SW 1271 (cell line): ENCODE measurements around the gene ATP8B1.
"Not testable (repeated sequence)": the region's sequence is repeated elsewhere in the genome, so short reads cannot be mapped to it uniquely, and the experiment has no call there.

ENCODE experiments used
- DNase-seq, 2 experiments: peaks; one replicate each; lab custom pipeline; 2025; lab: John Stamatoyannopoulos, UW

Gene ATP8B1

DNA sequence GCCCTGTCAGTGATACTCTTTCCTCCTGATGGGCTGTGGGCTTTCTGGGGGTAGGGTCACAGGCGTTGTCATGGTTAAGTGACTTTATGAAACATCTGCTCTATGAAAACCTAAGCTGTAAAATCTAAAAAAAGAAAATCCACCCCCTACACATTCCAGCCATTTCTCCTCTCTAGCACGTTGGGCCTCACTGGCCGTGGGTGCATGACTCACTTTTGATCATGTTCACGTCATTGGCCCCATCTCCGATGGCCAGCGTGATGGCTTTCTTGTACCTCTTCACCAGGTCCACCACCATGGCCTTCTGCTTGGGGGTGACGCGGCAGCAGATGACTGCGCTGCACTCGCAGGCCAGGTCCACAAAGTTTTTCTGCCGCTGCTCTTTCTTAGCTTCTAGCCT is 142.2 kb downstream of the ATP8B1 start:
- no peak for DNase-seq

DNA sequence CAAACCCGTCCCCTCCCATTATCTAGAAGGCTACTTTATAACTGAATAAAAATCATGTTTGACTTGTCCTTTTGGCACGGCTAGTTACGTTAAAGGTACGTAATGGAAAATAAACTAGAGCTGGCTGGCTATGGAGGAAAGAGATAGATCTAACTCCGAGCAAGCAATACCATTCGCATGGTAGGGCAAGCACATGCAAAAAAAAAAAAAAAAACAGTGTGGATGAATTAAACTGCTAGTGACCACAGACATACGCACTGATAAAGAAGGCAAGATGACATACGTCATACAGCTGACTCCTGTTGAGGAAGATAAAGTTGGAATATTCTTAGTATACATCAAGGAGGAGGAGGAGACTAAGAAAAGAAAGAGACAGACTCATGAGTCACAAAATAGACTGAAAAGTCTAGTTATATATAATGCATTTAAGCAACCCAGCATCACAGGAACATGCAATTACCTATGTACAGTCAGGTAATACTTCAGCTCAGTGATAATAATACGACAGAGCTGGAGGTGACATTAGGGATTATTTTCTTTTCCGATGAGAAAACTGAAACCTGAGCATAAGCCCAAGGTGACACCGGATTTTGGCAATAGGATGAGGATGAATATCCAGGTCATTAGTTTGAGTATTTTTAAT is 143.5 kb downstream of the ATP8B1 start:
- no peak for DNase-seq

DNA sequence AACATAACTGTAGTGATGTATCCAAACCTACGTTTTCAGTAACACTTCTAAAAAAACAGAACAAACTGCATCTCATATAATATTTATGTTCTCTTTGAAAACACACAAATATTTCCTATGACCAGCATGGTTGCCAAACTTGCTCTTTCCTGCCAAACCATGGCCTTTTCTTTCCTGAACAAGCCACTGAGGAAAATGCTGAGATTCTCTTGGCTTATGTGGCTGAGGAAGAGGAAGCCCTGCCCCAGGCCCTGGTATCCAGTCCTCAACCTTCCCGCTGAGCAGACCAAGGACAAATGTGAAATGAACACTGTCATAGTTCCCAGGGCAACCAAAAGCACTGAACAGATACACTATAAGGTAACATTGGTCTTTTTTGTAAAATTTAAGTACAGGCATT is 145.6 kb downstream of the ATP8B1 start:
- DNase-seq = no peak

DNA sequence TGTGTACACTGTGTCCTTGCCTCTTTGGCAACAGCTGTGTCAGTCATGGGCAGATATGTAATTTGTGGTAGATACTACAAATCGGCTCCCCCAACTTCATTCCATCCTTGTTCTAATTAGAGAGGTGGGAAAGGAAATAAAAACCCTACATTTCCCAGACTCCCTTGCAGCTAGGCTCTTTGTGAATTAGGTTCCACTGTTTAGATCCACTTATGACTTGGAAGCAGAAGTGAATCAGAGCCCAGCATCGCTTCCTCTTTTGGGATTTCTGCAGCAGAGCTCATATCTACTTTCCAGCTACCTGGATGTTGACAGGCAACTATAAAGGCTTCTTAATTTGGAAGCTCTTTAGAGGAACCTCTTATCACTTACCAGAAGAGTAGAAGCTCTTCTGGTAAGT is 147.4 kb downstream of the ATP8B1 start:
- no peak for DNase-seq

DNA sequence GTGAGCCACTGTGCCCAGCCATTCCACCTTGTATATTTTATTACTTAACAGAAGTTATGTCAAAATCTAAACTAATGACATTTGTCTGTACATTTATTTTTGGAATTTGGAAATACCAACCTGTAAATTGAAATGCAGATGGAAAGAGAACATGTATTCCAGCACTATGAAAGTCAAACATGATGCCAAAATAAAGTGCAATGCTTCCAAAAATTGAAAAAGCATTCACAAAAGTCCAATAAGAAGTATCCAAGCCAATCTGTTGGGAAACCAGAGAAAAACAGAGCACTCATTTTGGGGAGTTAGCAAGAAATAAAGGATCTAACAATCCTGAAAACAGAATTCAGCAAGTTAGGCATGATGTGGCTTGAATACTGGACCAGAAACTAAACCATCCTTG is 151.2 kb downstream of the ATP8B1 start:
- no peak for DNase-seq

DNA sequence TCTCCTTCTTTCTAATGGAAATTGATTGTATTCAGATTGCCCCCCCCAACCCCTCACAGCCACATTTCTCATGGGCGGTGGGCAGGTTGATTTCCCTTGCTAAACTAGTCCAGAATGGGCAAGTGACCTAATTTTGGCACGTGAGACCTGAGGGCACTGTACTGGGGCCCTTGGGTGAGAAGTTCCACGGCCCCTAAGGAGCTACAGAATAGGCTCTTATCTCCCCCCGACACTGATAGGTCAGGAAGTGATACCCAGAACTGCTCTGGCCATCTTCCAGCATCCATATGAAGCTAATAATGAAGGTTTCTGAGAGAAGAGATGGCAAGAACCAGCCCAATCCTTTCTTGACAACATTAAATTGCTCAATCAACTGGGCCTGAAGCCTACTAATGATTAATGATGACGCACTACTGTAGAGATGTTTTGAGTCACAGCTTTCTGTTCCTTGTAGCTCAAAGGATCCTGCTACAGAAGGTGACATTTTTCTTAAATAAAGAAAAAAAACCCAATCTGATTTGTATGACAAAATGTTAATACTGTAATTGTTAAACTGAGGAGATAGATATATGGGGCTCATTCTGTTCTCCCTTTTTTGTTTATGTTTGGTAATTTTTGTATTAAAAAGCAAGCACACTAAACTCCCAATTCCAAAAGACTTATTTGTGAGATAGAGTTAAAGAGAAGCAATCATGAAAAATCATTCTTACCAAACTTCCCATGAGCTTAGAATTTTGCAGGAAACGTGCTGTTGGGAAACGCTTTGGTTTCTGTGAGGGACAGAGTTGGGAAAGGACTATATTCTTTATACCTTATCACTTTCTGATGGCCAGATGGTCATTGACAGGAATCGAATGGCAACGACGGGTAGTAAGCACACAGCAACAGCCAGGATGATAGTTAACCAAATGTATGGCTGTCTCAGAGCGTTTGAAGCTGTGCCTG is 153.3 kb downstream of the ATP8B1 start:
- DNase-seq = no peak

DNA sequence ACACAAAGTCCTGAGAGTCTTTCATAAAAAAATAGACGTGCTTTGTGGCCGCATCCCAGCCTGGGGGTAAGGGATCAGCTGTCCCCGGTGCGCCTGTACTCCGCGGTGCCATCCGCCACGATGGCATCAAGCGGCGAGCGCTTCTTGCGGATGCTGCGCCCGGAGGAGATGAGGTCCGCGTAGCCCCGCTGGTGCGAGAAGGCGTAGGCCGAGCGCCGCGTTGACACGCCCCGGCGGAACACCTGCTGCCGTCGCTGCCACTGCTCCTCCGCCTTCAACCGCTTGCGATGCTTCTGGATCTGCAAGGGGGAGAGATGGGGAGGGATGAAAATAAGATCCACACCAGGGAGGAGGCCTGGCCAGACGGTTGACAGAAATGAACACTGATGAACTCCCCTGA is 154.7 kb downstream of the ATP8B1 start:
- no peak for DNase-seq

DNA sequence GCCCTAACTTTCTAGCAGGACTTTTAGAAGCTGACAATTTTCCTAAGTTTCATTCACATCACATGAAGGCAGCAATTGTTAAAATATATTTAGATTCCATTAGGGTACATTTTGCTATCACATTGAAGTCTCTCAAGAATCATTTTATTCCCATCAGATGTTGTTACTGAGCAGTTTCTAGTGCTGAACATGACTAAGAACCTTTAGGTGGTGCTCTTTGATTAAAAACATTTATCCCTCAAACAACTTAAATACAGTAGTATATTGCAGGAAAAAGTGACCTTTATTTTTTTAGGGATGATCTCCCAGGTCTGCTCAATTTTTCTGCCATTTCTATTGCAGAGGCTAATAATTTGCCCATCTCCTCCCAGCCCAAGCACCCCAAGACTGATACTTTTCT is 158.6 kb downstream of the ATP8B1 start:
- peak in 1 of 2 experiments; percentile 15 for DNase-seq

DNA sequence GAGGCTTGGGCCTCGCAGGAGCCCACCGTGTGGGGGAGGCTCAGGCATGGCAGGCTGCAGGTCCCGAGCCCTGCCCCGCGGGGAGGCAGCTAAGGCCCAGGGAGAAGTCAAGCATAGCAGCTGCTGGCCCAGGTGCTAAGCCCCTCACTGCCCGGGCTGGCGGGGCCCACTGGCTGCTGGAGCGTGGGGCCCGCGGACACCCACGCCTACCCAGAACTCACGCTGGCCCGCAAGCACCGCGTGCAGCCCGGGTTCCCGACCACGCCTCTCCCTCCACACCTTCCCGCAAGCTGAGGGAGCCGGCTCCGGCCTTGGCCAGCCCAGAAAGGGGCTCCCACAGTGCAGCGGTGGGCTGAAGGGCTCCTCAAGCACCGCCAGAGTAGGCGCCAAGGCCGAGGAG is 159.4 kb downstream of the ATP8B1 start:
- not testable (repeated sequence) for DNase-seq

DNA sequence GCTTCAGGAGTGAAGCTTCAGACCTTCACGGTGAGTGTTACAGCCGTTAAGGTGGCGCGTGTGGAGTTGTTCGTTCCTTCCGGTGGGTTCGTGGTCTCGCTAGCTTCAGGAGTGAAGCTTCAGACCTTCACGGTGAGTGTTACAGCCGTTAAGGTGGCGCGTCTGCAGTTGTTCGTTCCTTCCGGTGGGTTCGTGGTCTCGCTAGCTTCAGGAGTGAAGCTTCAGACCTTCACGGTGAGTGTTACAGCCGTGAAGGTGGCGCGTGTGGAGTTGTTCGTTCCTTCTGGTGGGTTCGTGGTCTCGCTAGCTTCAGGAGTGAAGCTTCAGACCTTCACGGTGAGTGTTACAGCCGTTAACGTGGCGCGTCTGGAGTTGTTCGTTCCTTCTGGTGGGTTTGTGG is 160.7 kb downstream of the ATP8B1 start:
- DNase-seq = not testable (repeated sequence)

DNA sequence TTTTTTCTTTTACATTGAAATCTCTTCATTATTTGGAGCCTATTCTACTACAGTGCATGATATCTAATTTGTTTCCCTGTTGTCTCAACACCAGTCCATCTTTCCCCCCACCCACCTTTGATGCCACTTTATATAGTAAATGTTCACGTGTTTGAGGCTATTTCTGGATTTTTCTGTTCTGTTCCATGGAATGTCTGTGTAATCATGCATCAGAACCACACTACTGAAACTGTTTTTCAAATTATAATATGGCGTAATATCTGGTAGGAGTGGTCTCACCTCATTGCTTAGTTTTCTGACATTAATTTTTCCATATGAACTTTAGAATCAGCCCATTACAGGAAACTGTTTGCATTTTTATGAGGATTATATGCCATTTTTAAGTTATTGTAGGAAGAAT is 162.4 kb downstream of the ATP8B1 start:
- no peak for DNase-seq

DNA sequence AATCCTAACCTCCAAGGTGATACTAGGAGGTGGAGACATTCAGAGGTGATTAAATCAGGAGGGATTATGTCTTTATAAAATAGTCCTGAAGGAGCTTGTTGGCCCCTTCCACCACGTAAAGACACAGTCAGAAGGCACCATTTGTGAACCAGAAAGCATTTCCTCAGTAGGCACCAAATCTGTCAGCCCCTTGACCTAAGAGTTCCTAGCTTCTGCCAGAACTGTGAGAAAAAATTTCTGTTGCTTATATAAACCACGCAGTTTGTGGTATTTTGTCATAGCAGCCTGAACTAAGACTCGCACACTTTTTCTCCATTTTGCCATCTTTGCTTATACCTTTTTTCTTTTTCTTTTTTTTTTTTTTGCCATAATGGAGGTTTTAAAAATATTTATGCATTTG is 162.9 kb downstream of the ATP8B1 start:
- DNase-seq = no peak

DNA sequence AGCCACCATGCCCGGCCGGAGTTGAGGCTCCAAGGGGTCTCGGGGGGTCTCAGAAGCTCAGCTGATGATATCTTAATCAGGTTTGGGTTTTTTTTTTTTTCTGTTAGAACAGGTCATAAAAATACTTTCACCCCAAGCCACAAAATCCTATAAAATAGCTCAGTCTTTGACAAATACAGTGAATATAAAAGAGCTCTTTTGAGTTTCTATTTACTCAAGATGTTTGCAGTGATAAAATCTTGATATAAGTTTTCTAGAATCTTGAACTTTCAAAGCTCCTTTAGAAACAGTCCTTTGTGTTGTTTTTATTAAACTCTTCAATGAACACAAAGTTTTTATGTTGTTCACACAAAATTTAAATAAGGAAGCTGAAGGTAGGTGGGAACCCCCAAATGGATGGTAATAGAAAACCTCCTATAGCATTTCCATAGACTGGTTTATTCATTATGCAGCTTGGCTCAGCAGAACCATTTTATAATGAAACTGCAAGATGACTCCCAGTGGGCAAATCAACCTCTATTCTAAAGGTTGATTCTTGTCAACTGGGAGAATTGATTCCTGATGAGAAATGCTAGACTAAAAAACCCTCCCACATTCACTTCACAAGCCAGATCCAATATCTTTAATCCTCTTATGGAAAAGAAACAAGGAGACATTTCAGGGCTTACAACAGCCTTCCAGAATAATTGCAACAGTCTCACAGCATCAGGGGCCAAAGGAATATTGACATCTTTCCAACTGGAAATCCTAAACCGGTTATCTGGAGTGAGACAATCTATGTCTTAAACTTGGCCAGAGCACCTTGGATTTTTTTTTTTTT is 167.9 kb downstream of the ATP8B1 start:
- no peak for DNase-seq

DNA sequence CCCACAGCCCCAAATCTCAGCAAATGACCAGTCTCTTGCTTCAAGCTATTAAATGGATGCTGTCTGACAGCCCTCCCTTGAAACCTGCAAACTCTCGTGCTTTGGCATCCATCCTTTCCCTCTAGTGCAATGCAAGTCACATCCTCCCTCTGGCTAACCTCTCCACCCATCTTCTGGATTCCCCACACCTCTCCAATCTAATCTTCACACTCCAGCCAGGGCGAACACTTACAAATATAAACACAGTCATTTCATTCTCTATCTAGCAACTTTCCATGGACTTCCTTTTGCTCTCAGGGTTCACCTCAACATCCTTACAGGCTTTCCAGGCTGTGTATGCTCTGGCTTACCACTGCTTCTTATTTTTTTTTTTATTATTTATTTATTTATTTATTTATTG is 171.4 kb downstream of the ATP8B1 start:
- no peak for DNase-seq

DNA sequence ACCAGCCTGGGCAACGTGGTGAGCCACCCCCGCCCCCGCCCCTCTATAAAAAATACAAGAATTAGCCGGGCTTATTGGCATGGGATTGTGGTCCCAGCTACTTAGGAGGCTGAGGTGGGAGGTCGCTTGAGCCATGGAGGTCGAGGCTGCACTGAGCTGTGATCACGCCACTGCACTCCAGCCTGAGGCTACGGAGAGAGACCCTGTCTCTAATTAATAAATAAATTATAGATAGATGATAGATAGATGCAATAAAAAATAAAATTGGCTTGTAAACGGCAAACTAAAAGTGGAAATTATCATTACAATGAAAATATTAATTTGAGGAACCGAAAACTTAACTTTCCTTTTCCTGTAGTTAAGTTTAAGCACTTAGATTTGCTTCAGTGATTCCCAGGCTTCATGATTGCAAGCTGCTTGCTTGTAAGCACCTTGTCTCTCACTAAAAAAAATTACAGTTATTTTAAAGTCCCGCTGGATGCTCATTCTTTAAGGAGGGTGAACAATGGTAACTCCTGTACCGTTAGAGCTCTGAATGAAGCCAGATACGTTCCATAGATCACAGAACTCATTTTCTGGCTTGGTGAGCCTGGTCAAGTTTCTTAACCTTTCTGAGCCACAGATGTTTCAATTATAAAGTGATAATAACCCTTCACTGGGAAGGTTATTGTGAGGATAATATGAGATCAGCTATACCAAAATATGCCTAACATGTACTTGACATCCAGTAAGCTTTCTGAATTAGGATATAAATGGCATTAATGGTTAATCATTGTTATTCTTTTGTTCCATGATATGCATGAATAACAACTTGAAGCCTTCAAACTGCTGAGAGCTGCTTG is 172.1 kb downstream of the ATP8B1 start:
- no peak for DNase-seq

DNA sequence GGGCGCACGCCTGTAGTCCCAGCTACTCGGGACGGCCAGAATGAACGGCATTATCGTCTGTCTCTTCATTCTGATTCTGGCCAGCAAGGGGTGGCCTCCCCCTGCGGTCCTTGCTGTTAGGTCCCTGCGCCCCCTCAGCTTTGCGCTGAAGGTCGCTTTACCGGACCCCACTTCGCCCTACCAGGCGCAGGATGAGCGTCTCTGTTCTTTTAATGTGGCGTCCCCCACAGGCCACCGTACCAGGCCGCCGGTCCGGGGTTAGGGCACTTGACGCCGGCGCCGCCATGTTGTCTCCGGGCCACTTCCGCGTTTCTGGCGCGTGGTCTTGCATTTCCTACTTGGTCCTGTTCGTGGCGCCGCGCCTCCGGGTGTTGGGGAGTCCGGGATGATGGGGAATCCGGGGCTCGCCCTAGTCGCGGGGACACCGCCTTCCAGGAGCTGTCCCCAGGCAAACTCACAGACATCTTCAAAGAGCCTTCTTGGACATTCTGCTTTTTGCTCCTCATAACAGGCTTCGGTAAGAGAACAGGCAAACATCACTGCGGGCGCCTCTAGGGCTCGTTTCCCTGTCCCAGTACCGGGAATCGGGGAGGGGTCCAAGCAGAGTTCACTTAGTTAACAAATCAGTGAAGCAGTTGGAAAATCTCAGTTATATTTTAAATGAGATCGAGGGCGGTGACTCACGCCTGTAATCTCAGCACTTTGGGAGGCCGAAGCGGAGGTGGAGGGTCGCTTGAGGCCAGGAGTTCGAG is 172.9 kb downstream of the ATP8B1 start:
- peak; percentile 48 to 81 for DNase-seq

DNA sequence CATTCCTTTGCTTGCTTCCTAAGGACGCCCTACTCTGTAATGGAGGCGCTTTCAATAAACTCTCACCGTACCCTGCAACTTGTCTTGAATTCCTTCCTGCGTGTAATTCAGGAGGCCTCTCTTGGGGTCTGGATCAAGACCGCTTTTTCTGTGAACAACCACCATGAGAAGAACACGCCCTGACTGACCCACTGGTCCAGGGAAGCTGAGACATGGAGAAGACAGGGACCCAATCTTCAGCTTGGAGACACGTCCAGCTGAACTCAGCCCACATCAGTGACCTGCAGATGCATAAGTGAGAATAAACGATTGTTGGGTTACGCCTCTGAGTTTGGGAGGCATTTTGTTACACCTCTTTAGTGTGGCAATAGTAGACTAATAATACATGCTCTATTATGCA is 173.7 kb downstream of the ATP8B1 start:
- no peak for DNase-seq

DNA sequence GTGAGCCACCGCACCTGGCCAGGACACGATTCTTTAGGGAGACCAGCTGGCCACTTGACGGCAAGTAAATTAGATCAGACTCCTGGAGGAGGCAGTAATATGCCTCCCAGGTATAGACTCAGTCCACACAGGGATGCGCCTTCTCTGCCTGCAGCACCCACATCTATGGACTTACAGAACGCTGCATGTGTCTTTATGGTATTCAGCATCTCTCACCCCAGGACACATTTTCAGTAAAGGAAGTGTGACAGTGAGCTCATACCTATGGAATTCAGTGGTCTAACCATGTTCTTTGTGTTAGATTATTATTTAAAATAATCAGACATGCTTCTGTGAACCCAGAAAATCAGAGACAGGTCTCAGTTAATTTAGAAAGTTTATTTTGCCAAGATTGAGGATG is 175.6 kb downstream of the ATP8B1 start:
- peak in 1 of 2 experiments; percentile 13 for DNase-seq

DNA sequence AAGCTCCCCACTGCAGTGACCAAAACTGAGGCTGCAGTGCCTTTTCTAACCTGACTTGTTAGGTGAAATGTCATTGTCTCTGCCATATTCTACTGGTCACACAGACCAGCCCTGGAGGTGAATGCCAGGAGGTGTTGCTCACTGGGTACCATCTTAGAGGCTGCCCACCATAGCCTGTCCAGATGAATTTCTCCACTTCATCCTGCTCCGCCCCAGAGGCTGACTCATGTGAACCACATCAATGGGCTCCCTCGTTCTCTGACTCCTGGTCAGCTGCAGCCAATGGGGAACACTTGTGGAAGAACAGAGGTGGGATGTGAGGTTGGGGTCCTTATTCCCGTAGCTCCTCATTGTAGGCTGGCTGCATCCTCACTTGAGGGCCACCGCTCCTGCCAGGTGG is 178.1 kb downstream of the ATP8B1 start:
- DNase-seq = no peak

DNA sequence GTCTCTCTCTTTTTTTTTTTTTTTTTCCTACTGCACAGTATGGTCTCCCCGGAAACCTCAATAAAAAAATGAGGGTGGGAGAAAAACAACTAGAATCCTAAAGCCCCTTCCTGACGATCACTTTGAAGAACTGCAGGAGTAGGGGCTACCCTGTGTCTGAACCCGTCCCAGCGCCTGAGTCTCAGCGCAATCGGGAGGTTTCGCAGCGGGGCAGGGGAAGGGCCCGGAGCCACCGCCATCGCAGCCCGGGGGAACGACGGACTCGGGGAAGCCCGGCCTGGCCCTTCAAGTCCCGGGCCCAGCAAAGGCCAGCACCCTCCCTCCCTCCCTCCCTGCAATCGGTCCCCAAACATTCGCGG is 181.9 kb downstream of the ATP8B1 start:
- no peak for DNase-seq

DNA sequence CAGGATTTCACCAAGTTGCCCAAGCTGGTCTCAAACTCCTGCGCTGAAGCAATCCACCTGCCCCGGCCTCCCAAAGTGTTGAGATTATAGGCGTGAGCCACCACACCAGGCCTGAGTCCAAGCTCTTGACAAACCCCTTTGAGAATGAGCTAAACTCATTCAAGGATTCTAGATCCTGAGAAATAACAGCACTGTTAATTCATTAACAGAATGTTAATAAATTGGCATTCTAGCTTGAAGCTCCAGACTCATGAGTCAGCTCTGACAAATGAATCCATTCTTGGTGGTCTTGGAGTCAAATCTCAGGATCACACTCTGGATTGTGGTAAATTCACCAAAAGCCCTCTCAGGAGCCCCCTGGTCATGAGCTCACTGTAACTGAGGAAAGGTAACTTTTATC is 183.2 kb downstream of the ATP8B1 start:
- DNase-seq = no peak
